OCI-LY1 (cell line): Measurements from ENCODE around the gene DBI.

ENCODE experiments used
- CTCF ChIP-seq: fragments of 200-600 bp; sonication (generic), shearing (Covaris generic); IDR thresholded peaks from 2 replicates; pipeline ENCODE4 v1.5.1; 2017; ENCODE audit warnings: mild to moderate bottlenecking, antibody characterized with exemption, low read length, moderate library complexity, mixed read lengths
- EZH2 ChIP-seq: fragments of 200-600 bp; sonication (generic), shearing (Covaris generic); IDR thresholded peaks from 2 replicates; pipeline ENCODE4 v1.8.0; 2017; ENCODE audit warnings: borderline replicate concordance, mixed run types, mild to moderate bottlenecking, antibody characterized with exemption, low read length, moderate library complexity, mixed read lengths

GRCh38 chr2:119367472-119368099 lies 809 bp downstream of the DBI start:
- TF ChIP-seq CTCF (no peak), EZH2 (no peak)
